ENCODE results near the gene GAS7. TPM values are rescaled to one million over a fixed set of nuclear protein-coding genes. Genes with fewer than 3 reads are reported as not detected.

The GAS7 gene
- total and polyA plus RNA-seq, 10 of the 15 experiments (the other 5 are each of a cell fraction or from before 2014, with no cell fraction given), result 2.3 to 53.4 (median 24.0) TPM

DNA sequence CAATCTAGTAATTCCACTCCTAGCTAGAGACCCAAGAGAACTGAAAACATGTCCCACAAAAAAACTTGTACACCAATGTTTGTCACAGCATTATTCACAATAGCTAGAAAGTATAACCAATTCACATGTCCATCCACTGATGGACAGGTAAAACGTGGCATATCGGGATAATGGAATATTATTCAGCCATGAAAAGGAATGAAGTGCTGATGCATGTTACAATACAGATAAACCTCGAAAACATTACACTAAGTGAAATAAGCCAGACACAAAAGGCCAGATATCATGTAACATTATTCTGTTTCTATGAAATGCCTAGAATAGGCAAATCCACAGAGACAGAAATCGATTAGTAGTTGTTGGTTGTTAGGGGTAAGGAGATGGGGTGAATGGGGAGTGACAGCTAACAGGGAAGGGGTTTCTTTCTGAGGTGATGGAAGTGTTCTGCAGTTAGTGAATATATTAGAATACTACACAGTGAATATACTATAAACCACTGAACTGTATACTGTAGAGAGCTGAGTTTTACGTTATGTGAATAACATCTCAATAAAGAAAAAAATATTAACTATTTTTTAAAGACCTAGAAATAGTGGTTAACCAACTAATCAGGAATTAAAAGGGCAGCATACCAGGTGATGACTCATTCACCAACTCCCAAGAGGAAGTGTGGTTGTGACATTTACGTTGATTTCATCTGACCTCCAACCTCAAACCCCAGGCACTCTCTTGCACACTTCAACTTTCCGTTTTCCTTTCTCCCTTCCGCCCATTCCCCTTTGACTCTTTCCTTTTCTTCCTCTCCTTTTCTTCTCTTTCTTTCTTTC, 48.6 kb downstream of the GAS7 start (continued):
- TF ChIP-seq, protein P1, sequence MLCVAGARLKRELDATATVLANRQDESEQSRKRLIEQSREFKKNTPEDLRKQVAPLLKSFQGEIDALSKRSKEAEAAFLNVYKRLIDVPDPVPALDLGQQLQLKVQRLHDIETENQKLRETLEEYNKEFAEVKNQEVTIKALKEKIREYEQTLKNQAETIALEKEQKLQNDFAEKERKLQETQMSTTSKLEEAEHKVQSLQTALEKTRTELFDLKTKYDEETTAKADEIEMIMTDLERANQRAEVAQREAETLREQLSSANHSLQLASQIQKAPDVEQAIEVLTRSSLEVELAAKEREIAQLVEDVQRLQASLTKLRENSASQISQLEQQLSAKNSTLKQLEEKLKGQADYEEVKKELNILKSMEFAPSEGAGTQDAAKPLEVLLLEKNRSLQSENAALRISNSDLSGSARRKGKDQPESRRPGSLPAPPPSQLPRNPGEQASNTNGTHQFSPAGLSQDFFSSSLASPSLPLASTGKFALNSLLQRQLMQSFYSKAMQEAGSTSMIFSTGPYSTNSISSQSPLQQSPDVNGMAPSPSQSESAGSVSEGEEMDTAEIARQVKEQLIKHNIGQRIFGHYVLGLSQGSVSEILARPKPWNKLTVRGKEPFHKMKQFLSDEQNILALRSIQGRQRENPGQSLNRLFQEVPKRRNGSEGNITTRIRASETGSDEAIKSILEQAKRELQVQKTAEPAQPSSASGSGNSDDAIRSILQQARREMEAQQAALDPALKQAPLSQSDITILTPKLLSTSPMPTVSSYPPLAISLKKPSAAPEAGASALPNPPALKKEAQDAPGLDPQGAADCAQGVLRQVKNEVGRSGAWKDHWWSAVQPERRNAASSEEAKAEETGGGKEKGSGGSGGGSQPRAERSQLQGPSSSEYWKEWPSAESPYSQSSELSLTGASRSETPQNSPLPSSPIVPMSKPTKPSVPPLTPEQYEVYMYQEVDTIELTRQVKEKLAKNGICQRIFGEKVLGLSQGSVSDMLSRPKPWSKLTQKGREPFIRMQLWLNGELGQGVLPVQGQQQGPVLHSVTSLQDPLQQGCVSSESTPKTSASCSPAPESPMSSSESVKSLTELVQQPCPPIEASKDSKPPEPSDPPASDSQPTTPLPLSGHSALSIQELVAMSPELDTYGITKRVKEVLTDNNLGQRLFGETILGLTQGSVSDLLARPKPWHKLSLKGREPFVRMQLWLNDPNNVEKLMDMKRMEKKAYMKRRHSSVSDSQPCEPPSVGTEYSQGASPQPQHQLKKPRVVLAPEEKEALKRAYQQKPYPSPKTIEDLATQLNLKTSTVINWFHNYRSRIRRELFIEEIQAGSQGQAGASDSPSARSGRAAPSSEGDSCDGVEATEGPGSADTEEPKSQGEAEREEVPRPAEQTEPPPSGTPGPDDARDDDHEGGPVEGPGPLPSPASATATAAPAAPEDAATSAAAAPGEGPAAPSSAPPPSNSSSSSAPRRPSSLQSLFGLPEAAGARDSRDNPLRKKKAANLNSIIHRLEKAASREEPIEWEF (IDR thresholded peaks at IDR 0.05; ENCODE audit: insufficient replicate concordance, low read depth, low read length), result no peak
- TF ChIP-seq RBBP5 (conservative IDR thresholded peaks at IDR 0.05), result no peak
- TF ChIP-seq, protein P2, sequence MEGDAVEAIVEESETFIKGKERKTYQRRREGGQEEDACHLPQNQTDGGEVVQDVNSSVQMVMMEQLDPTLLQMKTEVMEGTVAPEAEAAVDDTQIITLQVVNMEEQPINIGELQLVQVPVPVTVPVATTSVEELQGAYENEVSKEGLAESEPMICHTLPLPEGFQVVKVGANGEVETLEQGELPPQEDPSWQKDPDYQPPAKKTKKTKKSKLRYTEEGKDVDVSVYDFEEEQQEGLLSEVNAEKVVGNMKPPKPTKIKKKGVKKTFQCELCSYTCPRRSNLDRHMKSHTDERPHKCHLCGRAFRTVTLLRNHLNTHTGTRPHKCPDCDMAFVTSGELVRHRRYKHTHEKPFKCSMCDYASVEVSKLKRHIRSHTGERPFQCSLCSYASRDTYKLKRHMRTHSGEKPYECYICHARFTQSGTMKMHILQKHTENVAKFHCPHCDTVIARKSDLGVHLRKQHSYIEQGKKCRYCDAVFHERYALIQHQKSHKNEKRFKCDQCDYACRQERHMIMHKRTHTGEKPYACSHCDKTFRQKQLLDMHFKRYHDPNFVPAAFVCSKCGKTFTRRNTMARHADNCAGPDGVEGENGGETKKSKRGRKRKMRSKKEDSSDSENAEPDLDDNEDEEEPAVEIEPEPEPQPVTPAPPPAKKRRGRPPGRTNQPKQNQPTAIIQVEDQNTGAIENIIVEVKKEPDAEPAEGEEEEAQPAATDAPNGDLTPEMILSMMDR (IDR thresholded peaks at IDR 0.05 in 2 of 3, conservative IDR thresholded peaks at IDR 0.05 in 1 of 3; ENCODE audit: control insufficient read depth in 2 of 3, extremely low read depth in 1 of 3, insufficient read depth in 1 of 3, low read depth in 3 of 3, low read length in 3 of 3), result no peak
- TF ChIP-seq ZSCAN29 (IDR thresholded peaks at IDR 0.05), result no peak
- TF ChIP-seq, protein P3, sequence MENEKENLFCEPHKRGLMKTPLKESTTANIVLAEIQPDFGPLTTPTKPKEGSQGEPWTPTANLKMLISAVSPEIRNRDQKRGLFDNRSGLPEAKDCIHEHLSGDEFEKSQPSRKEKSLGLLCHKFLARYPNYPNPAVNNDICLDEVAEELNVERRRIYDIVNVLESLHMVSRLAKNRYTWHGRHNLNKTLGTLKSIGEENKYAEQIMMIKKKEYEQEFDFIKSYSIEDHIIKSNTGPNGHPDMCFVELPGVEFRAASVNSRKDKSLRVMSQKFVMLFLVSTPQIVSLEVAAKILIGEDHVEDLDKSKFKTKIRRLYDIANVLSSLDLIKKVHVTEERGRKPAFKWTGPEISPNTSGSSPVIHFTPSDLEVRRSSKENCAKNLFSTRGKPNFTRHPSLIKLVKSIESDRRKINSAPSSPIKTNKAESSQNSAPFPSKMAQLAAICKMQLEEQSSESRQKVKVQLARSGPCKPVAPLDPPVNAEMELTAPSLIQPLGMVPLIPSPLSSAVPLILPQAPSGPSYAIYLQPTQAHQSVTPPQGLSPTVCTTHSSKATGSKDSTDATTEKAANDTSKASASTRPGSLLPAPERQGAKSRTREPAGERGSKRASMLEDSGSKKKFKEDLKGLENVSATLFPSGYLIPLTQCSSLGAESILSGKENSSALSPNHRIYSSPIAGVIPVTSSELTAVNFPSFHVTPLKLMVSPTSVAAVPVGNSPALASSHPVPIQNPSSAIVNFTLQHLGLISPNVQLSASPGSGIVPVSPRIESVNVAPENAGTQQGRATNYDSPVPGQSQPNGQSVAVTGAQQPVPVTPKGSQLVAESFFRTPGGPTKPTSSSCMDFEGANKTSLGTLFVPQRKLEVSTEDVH (IDR thresholded peaks at IDR 0.05; ENCODE audit: low read depth, partially characterized antibody), result no peak
- TF ChIP-seq JUNB (IDR thresholded peaks at IDR 0.05), result peak; percentile 63
- TF ChIP-seq SRF (IDR thresholded peaks at IDR 0.05; ENCODE audit: low read depth in 2 of 2, low read length in 2 of 2), result no peak
- TF ChIP-seq ZNF384 (IDR thresholded peaks at IDR 0.05; ENCODE audit: borderline replicate concordance, low read depth, low read length), result no peak
- TF ChIP-seq CBX5 (IDR thresholded peaks at IDR 0.05; ENCODE audit: low read depth), result no peak
- TF ChIP-seq NRF1 (conservative IDR thresholded peaks at IDR 0.05; ENCODE audit: low read depth, low read length), result no peak
- peak; percentile 86 for TF ChIP-seq IKZF1 (conservative IDR thresholded peaks at IDR 0.05)
- TF ChIP-seq CHD2 (IDR thresholded peaks at IDR 0.05; ENCODE audit: borderline replicate concordance, low read depth, low read length), result no peak
- TF ChIP-seq CBX3 (IDR thresholded peaks at IDR 0.05; ENCODE audit: borderline replicate concordance, low read depth), result no peak
- no peak for TF ChIP-seq RELA (IDR thresholded peaks at IDR 0.05; ENCODE audit: borderline replicate concordance, partially characterized antibody)
- TF ChIP-seq, protein P4, sequence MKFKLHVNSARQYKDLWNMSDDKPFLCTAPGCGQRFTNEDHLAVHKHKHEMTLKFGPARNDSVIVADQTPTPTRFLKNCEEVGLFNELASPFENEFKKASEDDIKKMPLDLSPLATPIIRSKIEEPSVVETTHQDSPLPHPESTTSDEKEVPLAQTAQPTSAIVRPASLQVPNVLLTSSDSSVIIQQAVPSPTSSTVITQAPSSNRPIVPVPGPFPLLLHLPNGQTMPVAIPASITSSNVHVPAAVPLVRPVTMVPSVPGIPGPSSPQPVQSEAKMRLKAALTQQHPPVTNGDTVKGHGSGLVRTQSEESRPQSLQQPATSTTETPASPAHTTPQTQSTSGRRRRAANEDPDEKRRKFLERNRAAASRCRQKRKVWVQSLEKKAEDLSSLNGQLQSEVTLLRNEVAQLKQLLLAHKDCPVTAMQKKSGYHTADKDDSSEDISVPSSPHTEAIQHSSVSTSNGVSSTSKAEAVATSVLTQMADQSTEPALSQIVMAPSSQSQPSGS (IDR thresholded peaks at IDR 0.05; ENCODE audit: low read length), result peak; percentile 43; the same call in 1 of the 2 replicates
